GM12878 (cell line): Measurements from ENCODE around the gene FBXO33. TPM values are rescaled to one million over a fixed set of nuclear protein-coding genes. Genes with fewer than 3 reads are reported as not detected.

Source experiments
- EGR1 ChIP-seq, 2 experiments: IDR thresholded peaks; 1 replicate in 1 of 2; 2 replicates in 1 of 2; pipeline ENCODE4 v1.6.1; 2011 to 2012; ENCODE audit warnings: low read depth in 2 of 2, low read length in 2 of 2, borderline replicate concordance in 1 of 2, mild to moderate bottlenecking in 1 of 2, moderate library complexity in 1 of 2
- FOXM1 ChIP-seq: IDR thresholded peaks from 2 replicates; pipeline ENCODE4 v1.6.1; 2012; ENCODE audit warnings: low read depth, mild to moderate bottlenecking, inconsistent platforms, low read length, moderate library complexity
- GABPA ChIP-seq: IDR thresholded peaks from 2 replicates; pipeline ENCODE4 v1.6.1; 2014; ENCODE audit warnings: antibody characterized with exemption, low read depth, mild to moderate bottlenecking, inconsistent platforms
- HDAC2 ChIP-seq: fragments of 200-600 bp; sonication (generic); IDR thresholded peaks from 2 replicates; pipeline ENCODE4 v1.6.1; 2017
- IRF4 ChIP-seq: IDR thresholded peaks from 2 replicates; pipeline ENCODE4 v1.6.1; 2011; ENCODE audit warnings: low read depth, low read length
- KAT2A ChIP-seq: conservative IDR thresholded peaks from 2 replicates; pipeline ENCODE4 v1.6.1; 2011; ENCODE audit warnings: low read depth, low read length; ENCODE audit not compliant: control insufficient read depth
- MTA2 ChIP-seq: fragments of 450-650 bp; IDR thresholded peaks from 2 replicates; pipeline ENCODE4 v1.6.1; 2016; ENCODE audit warnings: low read depth, mild to moderate bottlenecking, moderate library complexity
- POU2F2 ChIP-seq: IDR thresholded peaks from 3 replicates; pipeline ENCODE4 v1.6.1; 2011; ENCODE audit warnings: low read depth, mild to moderate bottlenecking, low read length, borderline replicate concordance
- RB1 ChIP-seq: fragments of 450-650 bp; formaldehyde crosslinking; IDR thresholded peaks from 2 replicates; pipeline ENCODE4 v1.6.1; 2017; ENCODE audit warnings: mild to moderate bottlenecking, borderline replicate concordance
- RFX5 ChIP-seq: IDR thresholded peaks from 2 replicates; pipeline ENCODE4 v1.6.1; 2011; ENCODE audit warnings: low read depth, low read length, improper control_type of control experiment
- ZZZ3 ChIP-seq: IDR thresholded peaks from 2 replicates; pipeline ENCODE4 v1.6.1; 2011; ENCODE audit warnings: low read depth; ENCODE audit not compliant: control insufficient read depth, insufficient read length
- polyA plus RNA-seq, 11 experiments: library from polyadenylated mRNA; depleted of rRNA in 4 of 11; unstranded in 6 of 11; stranded (reverse) in 5 of 11; fragments of >200 nt; fragmentation: Nextera tagmentation in 4 of 11; fragmentation: Illumina TruSeq in 1 of 11; extraction: Ambion mirVana in 4 of 11; extraction: Trizol in 1 of 11; gene quantifications; 1 replicate in 1 of 11; 2 replicates in 10 of 11; pipeline versions ENCODE4 v1.2.1 to v1.2.3, GENCODE V29; 2011 to 2016; ENCODE audit warnings: inconsistent platforms in 2 of 11, missing spikeins in 2 of 11, low read depth in 1 of 11
- total RNA-seq, 4 experiments: library from RNA; depleted of rRNA in 3 of 4; stranded (reverse); fragments of >200 nt in 3 of 4; fragmentation: Illumina TruSeq in 1 of 4; extraction: Trizol in 1 of 4; gene quantifications; 2 replicates each; pipeline versions ENCODE4 v1.2.1 to v1.2.3, GENCODE V29; 2013 to 2021
- TF ChIP-seq, protein P1 (sequence below): fragments of 450-650 bp; conservative IDR thresholded peaks from 2 replicates; pipeline ENCODE4 v1.6.1; 2017; ENCODE audit warnings: mild to moderate bottlenecking, moderate library complexity
- TF ChIP-seq, protein P2 (sequence below): fragments of 450-650 bp; IDR thresholded peaks from 2 replicates; pipeline ENCODE4 v1.6.1; 2017; ENCODE audit warnings: low read depth, mild to moderate bottlenecking, moderate library complexity
- TF ChIP-seq, protein P3 (sequence below): IDR thresholded peaks from 2 replicates; pipeline ENCODE4 v1.6.1; 2011; ENCODE audit warnings: borderline replicate concordance, low read depth, mild to moderate bottlenecking, moderate library complexity, low read length; ENCODE audit not compliant: insufficient read depth, poor library complexity, severe bottlenecking
- TF ChIP-seq, protein P4 (sequence below): IDR thresholded peaks from 2 replicates; pipeline ENCODE4 v1.6.1; 2012; ENCODE audit warnings: mild to moderate bottlenecking, low read depth, low read length
- TF ChIP-seq, protein P5 (sequence below): IDR thresholded peaks from 2 replicates; pipeline ENCODE4 v1.6.1; 2011; ENCODE audit warnings: borderline replicate concordance, low read depth, mild to moderate bottlenecking, moderate library complexity, mixed read lengths, low read length; ENCODE audit not compliant: insufficient read depth; ENCODE audit errors: extremely low read length

FBXO33 gene
- total and polyA plus RNA-seq, 10 of the 15 experiments (the other 5 are each of a cell fraction or from before 2014, with no cell fraction given) = 4.7 to 56.9 (median 19.6) TPM

DNA sequence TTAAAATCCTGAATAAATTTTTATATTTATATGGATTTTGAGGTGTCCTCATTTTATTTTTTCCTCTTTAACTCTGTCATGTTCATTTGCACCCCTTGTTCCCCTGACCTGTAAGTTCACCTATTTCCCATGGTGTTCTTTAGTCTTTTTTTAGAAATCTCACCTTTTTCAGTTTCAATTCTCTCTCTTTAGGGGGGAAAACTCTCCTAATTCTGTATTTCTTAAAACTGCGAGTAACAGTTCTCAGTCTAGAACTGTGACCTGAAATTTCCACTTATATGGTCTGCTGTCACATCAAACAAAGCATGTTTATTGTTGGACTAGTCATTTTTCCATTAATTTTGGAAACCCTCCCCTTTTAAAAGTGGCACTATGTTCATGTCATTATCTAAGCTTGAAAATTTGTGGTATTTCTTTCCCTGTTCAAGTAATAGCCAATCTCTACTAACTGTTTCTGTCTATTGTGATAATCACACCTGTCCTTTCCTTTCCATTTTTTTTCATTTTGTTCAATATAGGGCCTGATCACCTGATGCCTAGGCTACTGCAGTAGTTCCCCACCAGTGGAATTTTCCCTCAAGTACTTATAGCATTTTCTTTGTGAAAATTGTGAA is 14.0 kb upstream of the FBXO33 start (continued):
- TF ChIP-seq, protein P1, sequence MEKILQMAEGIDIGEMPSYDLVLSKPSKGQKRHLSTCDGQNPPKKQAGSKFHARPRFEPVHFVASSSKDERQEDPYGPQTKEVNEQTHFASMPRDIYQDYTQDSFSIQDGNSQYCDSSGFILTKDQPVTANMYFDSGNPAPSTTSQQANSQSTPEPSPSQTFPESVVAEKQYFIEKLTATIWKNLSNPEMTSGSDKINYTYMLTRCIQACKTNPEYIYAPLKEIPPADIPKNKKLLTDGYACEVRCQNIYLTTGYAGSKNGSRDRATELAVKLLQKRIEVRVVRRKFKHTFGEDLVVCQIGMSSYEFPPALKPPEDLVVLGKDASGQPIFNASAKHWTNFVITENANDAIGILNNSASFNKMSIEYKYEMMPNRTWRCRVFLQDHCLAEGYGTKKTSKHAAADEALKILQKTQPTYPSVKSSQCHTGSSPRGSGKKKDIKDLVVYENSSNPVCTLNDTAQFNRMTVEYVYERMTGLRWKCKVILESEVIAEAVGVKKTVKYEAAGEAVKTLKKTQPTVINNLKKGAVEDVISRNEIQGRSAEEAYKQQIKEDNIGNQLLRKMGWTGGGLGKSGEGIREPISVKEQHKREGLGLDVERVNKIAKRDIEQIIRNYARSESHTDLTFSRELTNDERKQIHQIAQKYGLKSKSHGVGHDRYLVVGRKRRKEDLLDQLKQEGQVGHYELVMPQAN = no peak
- TF ChIP-seq FOXM1 = peak; percentile 67; the same call in 1 of the 2 replicates
- no peak for TF ChIP-seq HDAC2
- TF ChIP-seq POU2F2 = no peak
- TF ChIP-seq, protein P2, sequence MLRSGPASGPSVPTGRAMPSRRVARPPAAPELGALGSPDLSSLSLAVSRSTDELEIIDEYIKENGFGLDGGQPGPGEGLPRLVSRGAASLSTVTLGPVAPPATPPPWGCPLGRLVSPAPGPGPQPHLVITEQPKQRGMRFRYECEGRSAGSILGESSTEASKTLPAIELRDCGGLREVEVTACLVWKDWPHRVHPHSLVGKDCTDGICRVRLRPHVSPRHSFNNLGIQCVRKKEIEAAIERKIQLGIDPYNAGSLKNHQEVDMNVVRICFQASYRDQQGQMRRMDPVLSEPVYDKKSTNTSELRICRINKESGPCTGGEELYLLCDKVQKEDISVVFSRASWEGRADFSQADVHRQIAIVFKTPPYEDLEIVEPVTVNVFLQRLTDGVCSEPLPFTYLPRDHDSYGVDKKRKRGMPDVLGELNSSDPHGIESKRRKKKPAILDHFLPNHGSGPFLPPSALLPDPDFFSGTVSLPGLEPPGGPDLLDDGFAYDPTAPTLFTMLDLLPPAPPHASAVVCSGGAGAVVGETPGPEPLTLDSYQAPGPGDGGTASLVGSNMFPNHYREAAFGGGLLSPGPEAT = peak; percentile 93
- TF ChIP-seq, protein P3, sequence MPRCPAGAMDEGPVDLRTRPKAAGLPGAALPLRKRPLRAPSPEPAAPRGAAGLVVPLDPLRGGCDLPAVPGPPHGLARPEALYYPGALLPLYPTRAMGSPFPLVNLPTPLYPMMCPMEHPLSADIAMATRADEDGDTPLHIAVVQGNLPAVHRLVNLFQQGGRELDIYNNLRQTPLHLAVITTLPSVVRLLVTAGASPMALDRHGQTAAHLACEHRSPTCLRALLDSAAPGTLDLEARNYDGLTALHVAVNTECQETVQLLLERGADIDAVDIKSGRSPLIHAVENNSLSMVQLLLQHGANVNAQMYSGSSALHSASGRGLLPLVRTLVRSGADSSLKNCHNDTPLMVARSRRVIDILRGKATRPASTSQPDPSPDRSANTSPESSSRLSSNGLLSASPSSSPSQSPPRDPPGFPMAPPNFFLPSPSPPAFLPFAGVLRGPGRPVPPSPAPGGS = no peak
- no peak for TF ChIP-seq IRF4
- no peak for TF ChIP-seq EGR1 (IDR thresholded peaks at IDR 0.05; ENCODE audit: borderline replicate concordance in 1 of 2, low read depth in 2 of 2, low read length in 2 of 2)
- no peak for TF ChIP-seq ZZZ3
- no peak for TF ChIP-seq KAT2A
- TF ChIP-seq RFX5 = no peak
- TF ChIP-seq GABPA = 0 out of 2 replicates have a peak, but pooled peaks have one; percentile 17
- TF ChIP-seq, protein P4, sequence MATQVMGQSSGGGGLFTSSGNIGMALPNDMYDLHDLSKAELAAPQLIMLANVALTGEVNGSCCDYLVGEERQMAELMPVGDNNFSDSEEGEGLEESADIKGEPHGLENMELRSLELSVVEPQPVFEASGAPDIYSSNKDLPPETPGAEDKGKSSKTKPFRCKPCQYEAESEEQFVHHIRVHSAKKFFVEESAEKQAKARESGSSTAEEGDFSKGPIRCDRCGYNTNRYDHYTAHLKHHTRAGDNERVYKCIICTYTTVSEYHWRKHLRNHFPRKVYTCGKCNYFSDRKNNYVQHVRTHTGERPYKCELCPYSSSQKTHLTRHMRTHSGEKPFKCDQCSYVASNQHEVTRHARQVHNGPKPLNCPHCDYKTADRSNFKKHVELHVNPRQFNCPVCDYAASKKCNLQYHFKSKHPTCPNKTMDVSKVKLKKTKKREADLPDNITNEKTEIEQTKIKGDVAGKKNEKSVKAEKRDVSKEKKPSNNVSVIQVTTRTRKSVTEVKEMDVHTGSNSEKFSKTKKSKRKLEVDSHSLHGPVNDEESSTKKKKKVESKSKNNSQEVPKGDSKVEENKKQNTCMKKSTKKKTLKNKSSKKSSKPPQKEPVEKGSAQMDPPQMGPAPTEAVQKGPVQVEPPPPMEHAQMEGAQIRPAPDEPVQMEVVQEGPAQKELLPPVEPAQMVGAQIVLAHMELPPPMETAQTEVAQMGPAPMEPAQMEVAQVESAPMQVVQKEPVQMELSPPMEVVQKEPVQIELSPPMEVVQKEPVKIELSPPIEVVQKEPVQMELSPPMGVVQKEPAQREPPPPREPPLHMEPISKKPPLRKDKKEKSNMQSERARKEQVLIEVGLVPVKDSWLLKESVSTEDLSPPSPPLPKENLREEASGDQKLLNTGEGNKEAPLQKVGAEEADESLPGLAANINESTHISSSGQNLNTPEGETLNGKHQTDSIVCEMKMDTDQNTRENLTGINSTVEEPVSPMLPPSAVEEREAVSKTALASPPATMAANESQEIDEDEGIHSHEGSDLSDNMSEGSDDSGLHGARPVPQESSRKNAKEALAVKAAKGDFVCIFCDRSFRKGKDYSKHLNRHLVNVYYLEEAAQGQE = no peak
- no peak; the same call in 1 of the 2 replicates for TF ChIP-seq RB1
- TF ChIP-seq, protein P5, sequence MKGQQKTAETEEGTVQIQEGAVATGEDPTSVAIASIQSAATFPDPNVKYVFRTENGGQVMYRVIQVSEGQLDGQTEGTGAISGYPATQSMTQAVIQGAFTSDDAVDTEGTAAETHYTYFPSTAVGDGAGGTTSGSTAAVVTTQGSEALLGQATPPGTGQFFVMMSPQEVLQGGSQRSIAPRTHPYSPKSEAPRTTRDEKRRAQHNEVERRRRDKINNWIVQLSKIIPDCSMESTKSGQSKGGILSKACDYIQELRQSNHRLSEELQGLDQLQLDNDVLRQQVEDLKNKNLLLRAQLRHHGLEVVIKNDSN = no peak
- peak; percentile 82 for TF ChIP-seq MTA2
